ENCODE measurements around the gene MSN. TPM values are rescaled to one million over a fixed set of nuclear protein-coding genes. Genes with fewer than 3 reads are reported as not detected.

The MSN gene
- total and polyA plus RNA-seq, 2 of the 13 experiments (the other 11 are each of a cell fraction or from before 2014, with no cell fraction given), result 0.15 TPM; not detected in 1

DNA sequence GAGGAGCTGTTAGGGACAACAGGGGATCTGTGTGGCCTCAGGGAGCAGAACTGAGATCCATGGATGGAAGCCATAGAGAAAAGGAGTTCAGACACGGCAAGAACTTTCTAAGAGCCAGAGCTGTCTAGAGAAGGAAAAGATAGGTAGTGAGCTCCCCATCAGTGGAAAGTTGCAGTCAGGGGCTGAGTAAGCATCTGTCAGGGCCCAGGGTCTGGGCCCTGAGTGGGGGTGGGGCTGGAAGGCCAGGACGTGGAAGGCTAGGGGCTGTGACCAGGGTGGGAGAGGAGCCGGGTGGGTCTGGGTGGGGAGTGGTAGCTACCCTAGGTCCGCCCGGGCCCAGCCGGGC is 324 bp upstream of the MSN start (continued):
- TF ChIP-seq SNAPC4 (CRISPR knock-in tag; IDR thresholded peaks at IDR 0.05) (no peak), ZNF670 (CRISPR knock-in tag; IDR thresholded peaks at IDR 0.05; ENCODE audit: borderline replicate concordance) (no peak), RNF2 (conservative IDR thresholded peaks at IDR 0.05; ENCODE audit: low read depth) (no peak), ZNF20 (CRISPR knock-in tag; IDR thresholded peaks at IDR 0.05) (no peak)

DNA sequence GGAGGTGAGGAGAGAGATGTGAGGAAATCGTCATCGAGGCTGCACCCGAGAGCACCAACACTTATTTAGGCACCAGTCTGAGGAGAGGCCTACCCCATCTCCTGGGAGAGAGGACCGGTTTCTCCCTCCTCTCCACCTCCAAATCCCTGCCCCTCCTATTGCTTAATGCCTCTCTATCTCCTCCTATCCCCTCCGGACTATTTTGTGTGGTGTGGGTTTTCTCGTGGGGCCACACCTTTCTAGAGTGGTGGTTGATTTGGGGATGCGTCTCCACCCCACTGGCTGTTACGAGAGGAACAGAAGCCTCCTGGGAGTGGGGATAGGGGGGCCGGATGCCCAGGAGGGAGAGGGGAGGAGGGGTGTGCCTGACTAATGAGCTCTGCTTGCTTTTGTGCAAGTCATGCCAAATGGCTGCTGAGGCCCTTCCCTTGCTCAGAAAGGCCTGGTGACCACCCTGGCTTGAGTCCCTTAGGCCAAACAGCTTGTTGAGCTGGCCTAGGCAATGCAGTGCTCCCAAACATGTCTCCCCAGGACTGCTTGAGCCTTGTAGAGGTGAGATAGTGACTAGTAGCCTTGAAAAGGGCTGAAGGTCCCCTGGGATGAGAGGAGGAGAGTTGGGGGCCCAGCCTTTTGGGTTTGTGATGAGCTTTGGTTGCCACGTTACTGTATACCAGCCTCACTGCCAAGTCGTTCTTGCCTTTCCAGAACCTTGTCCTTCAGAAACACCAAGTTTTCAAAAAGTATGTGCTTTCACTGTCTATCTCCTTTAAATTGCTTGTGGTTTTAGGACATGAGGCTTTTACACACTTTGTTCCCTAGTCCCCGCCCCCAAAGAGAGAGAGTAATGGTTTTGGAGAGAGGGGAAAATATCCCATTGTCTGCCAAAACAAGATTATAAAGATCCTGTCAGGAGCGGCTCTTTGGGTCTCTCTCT is 1.2 kb downstream of the MSN start:
- H3K4me2 ChIP-seq (ENCODE audit: low read depth, low read length), result no peak overlapping the region
- ATAC-seq (no peak), FAIRE-seq (no peak), DNase-seq (ENCODE audit: low spot score) (no peak)
- POLR2A ChIA-PET, result no interaction called here
- no peaks in the 10 kb centered on the region for H3K9me3 ChIP-seq (ENCODE audit: low read length)
- intact Hi-C loops (cut with micrococcal nuclease; ENCODE audit: unreplicated experiment) (no loop called here), in situ Hi-C loops (cut with HindIII; ENCODE audit: extremely low pct_ligation_motif_present, low pct_unique_long_range_greater_than_20kb) (no loop called here)
- no peak overlapping the region for H2AFZ ChIP-seq (ENCODE audit: low read length)
- no peaks in the 10 kb centered on the region for H3K36me3 ChIP-seq (replicated peaks in 1 of 2; ENCODE audit: control insufficient read depth in 1 of 2, insufficient read depth in 2 of 2, low read length in 2 of 2)
- no peaks in the 10 kb centered on the region for H3K79me2 ChIP-seq (ENCODE audit: insufficient read depth, low read length)
- H3K4me1 ChIP-seq (ENCODE audit: insufficient read depth, low read length), result no peaks in the 10 kb centered on the region
- H4K20me1 ChIP-seq (ENCODE audit: insufficient read depth, low read length), result no peaks in the 10 kb centered on the region
- CTCF ChIA-PET (ENCODE audit: low intra/inter-chr PET ratio, low total read pairs), result no interaction called here
- no TSS peak for BruUV-seq (replicated peaks)
- H3K9ac ChIP-seq (ENCODE audit: insufficient read depth, low read depth, low read length), result no peak overlapping the region
- WGBS (ENCODE audit: low lambda C conversion rate), result 3% methylated on average over 6 of the region's 13 CpGs
- no peak overlapping the region for H3K27ac ChIP-seq (ENCODE audit: extremely low read length, insufficient read depth, low read length)
- H3K4me3 ChIP-seq (replicated peaks in 1 of 3; ENCODE audit: insufficient read depth in 1 of 3, low read depth in 2 of 3, low read length in 3 of 3), result no peak overlapping the region
- no peaks in the 10 kb centered on the region for H3K27me3 ChIP-seq (ENCODE audit: control insufficient read depth in 1 of 2, insufficient read depth in 2 of 2, low read length in 2 of 2)
- no peak for TF ChIP-seq ZHX2 (IDR thresholded peaks at IDR 0.05; ENCODE audit: low read depth)
- TF ChIP-seq ZHX2 (CRISPR knock-in tag; IDR thresholded peaks at IDR 0.05; ENCODE audit: borderline replicate concordance), result no peak
- TF ChIP-seq KLF6 (CRISPR knock-in tag; IDR thresholded peaks at IDR 0.05), result no peak
- no peak for TF ChIP-seq USF2 (IDR thresholded peaks at IDR 0.05; ENCODE audit: low read depth, low read length)
- no peak for TF ChIP-seq USF2 (CRISPR knock-in tag; IDR thresholded peaks at IDR 0.05; ENCODE audit: borderline replicate concordance)

Data from HepG2 (cell line).